ENCODE measurements around the gene LILRA2.
"Not testable (repeated sequence)": the region's sequence is repeated elsewhere in the genome, so short reads cannot be mapped to it uniquely, and the experiment has no call there.

LILRA2 gene

DNA sequence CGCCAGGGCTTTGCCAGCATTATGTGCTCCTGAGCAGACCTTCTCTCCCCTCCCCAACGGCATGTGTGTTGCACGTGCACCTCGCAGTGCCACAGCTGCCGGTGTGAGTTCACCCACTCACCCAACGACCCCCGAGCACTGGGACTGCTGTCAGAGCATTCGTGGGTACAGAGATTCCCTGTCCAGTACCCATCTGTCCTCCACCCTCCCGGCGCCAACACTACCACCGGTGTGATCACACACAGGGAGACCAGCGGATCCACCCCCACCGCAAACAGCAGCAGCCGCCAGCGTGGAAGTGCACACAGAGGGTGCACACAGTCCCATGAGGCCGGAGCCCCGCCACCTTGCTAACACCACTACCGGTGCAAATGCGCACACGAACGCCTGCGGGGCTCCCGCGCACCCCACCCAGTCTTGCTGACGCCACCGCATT, 35.8 kb downstream of the LILRA2 start:
- DNase-seq (ENCODE audit: low read depth) = no peak

DNA sequence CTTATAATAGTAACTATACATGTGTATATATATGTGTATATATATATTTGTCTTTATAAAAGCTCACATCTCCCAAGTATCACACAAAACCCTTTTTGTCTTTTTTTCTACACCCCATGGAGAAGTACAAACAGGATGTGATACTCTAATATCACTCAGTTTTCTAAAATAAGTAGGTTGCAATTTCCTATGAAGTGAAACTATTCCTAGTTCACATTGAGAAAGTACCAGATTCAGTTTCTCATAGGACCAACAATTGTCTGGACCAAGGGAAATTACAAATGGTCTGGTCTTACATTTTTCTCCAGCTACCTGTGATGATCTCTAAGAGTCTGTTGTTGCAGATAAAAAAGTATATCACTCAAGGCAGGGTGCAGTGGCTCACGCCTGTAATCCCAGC, 38.8 kb downstream of the LILRA2 start:
- DNase-seq (ENCODE audit: low read depth) = no peak

GRCh38 chr19:54614726-54615125, 41.1 kb downstream of the LILRA2 start:
- DNase-seq (ENCODE audit: low read depth) = no peak

DNA sequence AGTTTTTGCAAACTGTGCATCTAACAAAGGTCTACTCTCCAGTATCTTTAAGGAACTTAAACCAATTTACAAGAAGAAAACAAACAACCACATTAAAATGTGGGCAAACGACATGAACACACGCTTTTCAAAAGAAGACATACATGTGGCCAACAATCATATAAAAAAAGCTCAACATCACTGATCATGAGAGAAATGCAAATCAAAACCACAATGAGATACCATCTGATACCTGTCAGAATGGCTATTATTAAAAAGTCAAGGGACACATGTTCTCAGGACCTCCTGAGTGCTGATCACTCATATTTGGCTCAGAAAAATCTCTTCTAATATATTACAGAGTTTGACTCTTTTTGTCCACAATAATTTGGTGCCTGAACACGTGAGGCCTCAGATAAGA, 42.5 kb downstream of the LILRA2 start:
- no peak for DNase-seq (ENCODE audit: low read depth)

DNA sequence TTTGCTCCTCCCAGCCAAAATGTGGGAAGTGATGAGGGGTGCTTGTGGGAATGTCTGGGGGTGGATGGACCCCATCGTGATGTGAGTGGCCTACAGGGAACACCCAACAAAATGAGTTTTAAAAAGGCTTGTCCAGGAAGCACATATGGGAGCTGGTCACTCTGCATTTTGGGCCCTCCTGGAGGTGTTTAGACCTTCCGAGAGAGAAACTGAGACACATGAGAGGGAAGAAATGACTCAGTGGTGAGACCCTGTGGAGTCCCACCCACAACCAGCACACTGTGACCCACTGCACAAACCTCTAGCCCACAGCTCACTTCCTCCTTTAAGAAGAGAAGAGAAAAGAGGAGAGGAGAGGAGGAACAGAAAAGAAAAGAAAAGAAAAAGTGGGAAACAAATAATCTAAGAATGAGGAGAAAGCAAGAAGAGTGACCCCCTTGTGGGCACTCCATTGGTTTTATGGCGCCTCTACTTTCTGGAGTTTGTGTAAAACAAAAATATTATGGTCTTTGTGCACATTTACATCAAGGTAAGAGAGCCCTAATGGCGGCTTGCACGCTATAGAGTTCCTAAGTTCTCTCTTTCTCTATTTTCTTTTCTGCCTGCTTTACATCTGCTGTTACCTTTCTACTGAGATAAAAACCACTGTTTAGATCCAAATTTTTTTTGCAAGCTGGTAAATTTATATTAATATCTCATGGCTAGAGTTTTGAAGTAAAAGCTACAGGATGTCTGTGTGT, 43.4 kb downstream of the LILRA2 start:
- no peak for DNase-seq (ENCODE audit: low read depth)

GRCh38 chr19:54620464-54620863, 46.9 kb downstream of the LILRA2 start:
- no peak for DNase-seq (ENCODE audit: low read depth)

GRCh38 chr19:54622431-54622830, 48.8 kb downstream of the LILRA2 start:
- no peak for DNase-seq (ENCODE audit: low read depth)

GRCh38 chr19:54624234-54624633, 50.6 kb downstream of the LILRA2 start:
- not testable (repeated sequence) for DNase-seq (ENCODE audit: low read depth)

DNA sequence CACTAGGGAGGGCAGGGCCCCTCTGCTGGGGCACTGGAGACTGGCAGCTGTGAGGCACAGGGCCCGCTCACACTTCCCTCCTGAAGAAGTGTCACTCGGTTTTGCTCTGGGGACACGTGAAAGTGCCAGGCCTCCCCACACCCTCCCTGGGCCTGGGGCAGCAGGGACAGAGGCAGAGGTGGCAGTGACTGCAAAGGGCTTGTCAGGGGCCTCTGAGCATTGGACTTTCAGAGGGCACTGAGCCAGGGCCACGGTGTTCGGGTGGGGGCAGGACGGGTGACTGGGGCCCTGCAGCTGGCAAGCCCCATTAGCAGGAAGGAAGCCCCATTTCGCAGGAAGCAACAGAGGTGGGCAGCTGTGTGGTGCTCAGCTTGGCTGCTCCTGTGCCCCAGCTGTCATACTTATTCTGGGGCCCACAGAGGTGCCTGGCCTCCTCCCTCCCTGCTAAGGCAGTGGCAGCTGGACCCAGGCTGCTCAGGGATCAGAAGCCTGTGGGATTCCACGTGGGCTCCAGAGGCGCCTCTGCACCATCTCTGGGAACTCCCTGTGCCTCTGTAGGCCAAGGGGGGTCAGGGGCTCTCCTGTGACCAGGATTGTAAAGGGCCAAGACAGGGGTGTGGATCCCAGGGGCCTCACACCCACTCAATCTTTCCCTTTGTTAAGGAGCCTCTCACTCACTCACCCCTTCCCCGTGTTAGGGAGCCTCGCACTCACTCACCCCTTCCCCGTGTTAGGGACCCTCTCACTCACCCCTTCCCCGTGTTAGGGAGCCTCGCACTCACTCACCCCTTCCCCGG, 51.5 kb downstream of the LILRA2 start:
- not testable (repeated sequence) for DNase-seq (ENCODE audit: low read depth)

DNA sequence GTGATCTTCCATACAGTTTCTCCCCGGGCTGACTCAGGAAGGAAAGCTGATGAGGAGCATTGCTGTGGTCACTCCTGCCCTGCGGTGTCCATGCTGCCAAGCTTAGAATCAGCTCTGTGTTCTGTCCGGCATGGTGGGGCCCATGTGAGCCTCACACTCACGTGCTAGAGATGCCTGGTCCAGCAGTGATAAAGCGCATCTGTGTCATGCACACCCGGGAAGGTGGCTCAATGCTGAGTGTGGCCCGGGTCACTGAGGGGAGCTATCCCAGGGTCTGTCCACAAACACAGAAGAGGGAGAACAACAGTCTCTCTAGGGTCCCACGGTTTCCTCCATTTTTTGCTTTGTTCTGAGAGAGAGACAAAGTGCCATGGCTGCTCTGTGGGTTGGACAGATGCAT, 53.2 kb downstream of the LILRA2 start:
- no peak for DNase-seq (ENCODE audit: low read depth)

DNA sequence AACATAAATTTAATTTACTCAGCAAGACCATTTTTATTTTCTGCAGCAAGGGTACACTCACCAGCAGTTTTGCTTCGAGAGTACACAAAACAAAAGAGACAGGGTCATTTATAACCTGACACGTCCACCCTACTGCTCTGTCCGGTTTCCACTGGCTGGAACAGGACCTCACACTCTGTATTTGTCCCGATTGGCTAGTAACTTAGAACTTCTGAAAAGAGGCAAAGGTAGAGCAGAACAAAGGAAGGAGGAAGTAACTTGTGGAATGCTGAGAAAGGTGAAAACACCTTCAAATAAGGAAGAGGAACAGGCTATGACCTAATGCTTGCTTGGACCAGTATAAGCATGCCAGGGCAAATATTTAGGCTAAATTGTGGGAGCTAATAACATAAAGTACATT, 54.3 kb downstream of the LILRA2 start:
- DNase-seq (ENCODE audit: low read depth) = not testable (repeated sequence)

DNA sequence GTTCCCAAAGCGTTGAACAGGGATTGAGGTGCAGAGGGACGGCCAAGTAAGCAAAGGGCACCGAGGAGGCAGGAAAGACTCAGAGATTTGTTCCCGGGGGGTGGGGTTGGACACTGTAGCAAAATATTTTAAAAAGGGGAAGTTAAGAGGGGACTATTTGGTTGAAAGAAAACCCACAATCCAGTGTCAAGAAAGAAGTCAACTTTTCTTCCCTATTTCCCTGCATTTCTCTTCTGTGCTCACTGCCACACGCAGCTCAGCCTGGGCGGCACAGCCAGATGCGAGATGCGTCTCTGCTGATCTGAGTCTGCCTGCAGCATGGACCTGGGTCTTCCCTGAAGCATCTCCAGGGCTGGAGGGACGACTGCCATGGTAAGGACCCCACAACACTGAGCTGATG, 56.7 kb downstream of the LILRA2 start, which contains the start of gene LILRB1:
TSS of gene LILRB1 (plus strand) at position 223 of the 400 bp plus-strand sequence. CDS start 590 bp downstream, outside the sequence.
- not testable (repeated sequence) for DNase-seq (ENCODE audit: low read depth)

- DNase-seq (ENCODE audit: low read depth) = no peak
These were observed 57.2 kb downstream of the LILRA2 start for GRCh38 chr19:54630782-54631181.

DNA sequence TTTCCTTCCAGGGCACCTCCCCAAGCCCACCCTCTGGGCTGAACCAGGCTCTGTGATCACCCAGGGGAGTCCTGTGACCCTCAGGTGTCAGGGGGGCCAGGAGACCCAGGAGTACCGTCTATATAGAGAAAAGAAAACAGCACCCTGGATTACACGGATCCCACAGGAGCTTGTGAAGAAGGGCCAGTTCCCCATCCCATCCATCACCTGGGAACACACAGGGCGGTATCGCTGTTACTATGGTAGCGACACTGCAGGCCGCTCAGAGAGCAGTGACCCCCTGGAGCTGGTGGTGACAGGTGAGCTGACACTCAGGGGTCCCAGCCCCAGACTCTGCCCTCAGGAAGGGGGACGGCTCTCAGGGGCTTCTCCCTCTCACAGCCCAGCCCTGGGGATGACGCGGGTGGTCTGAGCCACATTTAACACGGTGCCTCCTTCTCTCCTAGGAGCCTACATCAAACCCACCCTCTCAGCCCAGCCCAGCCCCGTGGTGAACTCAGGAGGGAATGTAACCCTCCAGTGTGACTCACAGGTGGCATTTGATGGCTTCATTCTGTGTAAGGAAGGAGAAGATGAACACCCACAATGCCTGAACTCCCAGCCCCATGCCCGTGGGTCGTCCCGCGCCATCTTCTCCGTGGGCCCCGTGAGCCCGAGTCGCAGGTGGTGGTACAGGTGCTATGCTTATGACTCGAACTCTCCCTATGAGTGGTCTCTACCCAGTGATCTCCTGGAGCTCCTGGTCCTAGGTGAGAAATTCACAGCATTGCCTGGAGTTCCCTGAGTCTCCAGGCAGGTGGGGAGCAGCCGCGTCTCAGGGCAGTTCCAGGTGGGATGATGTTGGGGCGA, 58.1 kb downstream of the LILRA2 start:
- not testable (repeated sequence) for DNase-seq (ENCODE audit: low read depth)

GRCh38 chr19:54632517-54632916, 58.9 kb downstream of the LILRA2 start:
- not testable (repeated sequence) for DNase-seq (ENCODE audit: low read depth)

GRCh38 chr19:54633401-54633800, 59.8 kb downstream of the LILRA2 start:
- no peak for DNase-seq (ENCODE audit: low read depth)

GRCh38 chr19:54636081-54636480, 62.5 kb downstream of the LILRA2 start:
- DNase-seq (ENCODE audit: low read depth) = not testable (repeated sequence)

DNA sequence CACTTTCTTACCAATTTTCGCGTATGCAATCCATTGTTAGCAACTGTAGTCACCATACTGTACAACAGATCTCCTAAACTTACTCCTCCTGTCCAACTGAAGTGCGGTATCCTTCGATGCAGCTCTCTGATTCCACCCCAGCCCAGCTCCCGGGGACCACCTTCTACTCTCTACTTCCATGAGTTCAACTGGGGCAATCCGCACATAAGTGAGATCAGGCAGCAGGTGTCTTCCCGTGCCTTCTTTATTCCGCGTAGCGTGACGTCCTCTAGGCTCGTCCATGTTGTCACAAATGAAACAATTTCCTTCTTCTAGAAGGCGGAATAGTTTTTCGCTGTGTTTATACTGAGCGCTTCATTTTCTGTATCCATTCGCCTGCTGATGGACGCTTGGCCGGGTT, 65.1 kb downstream of the LILRA2 start:
- no peak for DNase-seq (ENCODE audit: low read depth)
